NOMO-1 treated with dmso at 0.1 percent for 144 hours (cell line): Measurements from ENCODE around the gene TEX44.

ENCODE experiments used
- DNase-seq: peaks from one replicate; lab custom pipeline; 2025; ENCODE audit not compliant: unreplicated experiment; lab: John Stamatoyannopoulos, UW

The TEX44 gene

DNA sequence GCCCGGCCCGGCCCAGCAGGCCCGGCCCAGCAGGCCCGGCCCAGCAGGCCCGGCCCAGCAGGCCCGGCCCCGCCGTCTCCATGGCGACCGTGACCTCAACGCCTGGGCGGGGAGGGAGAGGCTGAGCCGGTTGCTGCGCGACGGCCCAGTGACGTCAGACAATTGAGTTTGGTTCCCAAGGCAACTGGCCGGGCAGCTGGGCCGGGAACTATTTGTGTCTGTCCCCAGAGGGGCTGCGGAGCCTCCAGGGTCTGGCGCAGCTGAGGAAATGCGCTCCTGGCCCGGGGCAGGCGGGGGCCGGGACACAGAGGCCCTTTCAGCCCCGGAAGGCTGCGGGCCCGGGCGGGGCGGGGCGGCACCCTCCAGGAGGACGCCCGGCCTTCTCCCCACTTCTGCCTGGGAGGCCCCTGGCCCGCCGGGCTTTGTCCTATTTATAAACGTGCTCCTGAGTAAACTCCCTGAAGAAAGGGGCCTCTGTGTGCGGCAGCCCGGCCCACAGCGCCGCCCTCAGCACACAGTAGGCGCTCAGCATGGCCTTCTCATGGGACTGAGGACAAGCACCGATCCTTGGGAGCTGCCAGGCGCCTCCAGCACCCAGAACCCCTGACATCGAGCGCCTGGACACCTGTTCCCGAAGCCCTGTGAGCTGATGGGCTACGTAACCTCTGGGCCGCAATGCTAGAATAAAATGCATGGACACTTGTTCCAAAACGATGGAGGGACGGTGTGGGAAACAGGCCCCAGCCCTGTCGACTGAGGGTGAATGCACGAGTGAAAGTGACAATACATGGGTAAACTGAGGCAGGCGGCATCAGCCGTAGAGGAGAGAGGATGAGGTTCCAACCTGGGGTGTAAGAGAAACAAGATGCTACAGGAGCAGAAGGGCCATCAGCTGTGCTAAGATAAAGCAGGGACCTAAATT lies 12.3 kb downstream of the TEX44 start:
- peak; percentile 65 for DNase-seq

DNA sequence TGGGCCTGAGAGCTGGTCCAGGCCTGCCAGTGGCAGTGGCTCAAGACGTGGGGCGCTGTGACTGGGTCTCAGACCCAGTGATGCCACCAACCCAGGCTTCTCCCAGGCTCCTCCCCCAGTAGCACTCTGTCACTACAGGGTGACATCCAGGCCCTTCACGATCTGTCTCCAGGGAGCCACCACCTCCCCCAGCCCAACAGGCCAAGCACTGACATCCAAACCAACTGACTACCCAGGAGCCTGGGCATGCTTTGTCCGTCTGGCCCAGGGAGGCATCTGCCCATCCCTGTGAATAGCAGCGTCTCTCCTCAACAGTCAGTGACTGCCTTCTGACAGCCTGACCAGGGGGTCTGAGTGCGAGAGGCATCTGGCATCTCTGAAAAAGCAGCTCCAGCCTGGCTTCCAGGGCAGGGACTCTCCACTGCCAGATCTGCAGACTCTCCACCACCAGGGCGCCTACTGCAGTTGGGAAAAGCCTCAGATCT lies 13.0 kb downstream of the TEX44 start:
- DNase-seq = no peak

DNA sequence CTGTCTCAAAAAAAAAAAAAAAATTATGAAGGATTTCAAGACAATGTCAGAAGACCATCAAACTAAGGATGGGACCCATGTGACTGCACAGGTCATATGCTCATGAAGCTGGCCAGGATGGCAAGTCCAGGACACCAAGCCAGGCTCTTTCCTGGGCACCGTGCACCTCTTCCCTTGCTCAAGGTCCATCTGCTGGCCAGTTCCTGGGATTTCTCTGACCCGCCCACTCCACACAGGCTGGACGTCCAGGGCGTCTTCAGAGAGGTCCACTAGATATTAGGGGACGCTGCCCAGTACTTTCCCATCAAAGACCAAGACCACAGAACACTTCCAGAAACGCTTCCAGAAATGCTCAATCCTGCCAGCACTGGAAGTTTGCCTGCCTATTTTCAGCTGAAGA lies 14.3 kb downstream of the TEX44 start:
- no peak for DNase-seq

DNA sequence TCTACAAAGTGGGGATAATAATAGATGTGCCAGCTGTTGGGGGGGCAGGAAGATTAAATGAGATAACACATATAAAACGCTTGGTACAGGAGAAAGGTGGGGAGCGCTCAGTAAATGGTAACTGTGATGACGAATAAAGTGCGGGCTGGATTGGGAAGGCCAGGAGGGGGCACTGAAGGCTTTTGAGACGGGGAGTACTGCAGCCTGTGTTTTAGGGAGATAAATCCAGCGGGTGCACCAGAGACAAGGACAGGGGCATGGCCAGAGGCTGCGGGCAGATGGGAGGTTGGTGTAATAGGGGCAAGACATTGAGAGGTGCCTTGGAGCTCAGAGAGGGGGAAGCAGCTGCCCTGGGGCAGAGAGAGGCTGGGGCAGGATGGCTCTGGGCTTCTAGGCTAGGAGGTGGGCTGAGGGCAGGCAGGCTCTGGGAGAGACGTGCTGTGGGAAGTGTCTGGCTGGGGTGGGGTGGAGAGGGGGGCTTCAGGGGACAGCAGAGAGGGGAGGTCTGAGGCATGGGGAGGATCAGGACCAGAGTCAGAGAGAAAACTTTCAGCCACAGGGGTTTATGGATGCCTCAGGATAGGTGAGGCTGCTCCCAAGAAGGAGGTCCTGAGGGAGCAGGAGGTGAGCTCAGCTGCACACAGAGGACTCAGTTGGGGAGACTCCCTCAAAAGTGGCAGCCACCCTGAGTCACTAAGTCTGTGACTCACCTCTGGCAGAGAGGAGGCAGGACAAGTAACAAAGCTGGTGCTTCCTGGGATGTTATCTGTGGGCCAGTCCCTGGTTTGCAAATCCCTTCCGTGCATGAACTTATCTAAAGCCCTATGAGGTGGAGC lies 18.8 kb downstream of the TEX44 start:
- DNase-seq = peak; percentile 53

DNA sequence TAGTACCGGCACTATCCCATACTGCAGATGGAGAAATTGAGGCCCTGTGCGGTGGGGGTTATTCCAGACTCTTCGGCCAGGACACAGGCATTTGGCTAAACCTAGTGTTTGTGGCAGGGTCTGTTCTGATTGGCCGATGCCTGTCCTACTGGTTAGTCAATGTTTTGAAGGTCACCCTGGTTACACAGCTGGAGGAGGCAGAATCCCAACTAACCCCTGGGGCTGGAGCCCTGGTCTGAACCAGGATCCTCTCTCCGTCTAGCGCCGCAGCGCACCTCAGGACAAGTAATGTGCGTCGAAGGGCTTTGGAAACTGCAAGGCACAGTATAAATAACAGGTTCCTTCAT lies 19.4 kb downstream of the TEX44 start:
- no peak for DNase-seq

DNA sequence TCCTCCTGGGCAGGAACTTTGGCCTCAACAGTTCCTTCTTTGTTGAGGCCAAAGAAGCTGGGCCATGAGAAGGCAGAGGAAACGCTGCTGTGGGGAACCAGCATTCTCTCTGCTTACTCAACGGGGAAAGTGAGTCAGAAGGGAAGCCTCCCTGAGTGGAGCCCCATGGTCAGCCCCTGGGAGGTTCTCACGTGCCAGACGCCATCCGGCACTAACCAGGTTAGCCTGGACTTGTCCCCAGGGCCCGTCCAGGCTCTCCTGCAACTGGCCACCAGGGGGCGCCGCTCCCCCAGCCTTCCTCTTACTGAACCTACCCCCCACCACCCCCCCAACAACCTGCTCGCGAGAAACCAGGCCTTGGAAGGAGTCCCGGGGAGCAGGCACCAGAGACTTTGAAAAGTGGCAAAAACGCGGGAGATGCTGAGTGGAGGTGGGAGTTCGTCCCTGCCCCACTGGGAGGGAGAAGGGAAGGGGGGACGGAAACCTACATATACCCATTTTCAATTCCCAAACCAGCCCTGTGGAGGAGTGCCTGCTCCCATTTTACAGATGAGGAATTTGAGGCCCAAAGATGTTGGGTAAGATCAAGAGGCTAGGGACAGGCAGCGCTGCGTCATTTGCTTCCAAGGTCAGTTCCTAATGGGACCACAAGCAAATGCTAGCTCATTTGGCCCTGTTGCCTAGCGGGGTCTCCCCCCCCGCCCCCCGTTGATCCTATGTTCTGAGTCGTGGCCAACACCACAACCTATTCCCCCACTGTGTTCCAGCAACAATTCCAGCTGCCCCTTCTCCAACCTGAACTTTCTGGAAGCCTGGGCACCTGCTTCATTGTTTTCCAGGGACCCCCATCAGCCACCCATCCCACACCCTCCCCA lies 20.0 kb downstream of the TEX44 start:
- peak; percentile 94 for DNase-seq

DNA sequence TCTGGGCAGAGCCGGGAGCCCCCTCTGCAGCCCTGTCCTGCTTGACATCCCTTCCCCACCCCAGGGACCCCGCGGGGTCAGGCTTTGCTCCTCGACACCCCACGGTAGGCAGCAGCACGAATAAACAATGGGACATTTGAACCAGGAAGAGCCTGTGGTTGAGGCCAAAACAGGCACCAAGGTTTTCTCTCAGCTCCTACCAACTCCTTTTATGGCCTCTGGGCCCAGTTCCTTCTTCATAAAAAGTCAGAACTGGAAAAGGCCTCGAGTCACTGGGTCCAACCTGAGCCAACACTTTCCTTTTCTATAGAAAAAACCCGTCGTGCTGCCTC lies 20.6 kb downstream of the TEX44 start:
- no peak for DNase-seq

DNA sequence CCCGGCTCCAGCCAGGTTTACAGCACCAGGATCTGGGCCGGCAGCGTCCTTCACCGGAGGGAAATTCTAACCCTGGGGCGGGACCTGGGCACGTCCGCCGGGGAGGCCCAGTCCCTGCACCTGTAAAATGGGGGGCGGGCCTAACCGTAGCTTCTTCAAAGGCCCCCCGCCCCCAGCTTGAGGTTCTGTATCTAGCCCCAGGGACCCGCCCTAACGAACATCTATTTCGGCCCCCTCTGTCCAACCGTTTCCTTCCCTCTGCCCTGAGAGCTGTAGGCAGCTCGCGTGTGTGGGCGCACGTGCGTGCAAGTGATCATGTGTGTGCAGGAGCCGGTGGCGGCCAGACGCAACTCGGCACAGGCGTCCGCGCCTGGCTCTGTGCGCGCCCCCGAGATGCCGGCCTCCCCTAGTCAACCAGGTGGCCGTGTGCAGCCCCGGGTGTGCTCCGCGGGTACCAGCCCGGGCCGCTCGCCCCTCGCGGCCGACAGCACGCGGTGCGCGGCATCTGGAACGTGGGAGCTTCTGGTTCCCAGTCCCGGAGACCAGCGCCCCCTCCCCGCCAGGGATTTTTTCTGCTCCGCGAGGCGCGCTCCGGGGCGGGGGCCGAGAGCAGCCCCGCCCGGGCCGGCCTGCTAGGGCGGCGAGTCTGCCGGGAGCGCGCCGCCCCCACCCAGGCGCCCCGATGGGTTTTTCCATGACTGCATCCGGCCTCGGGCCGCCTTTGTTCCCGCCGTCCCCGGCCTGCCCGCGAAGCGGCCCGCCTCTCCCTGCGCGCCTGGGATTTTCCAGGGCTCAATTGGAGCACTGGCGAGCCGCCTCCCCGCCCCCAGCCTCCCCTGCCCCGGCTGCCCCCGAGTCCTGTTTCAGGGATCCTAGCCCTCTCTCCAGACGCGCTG lies 21.2 kb downstream of the TEX44 start:
- DNase-seq = peak; percentile 99

DNA sequence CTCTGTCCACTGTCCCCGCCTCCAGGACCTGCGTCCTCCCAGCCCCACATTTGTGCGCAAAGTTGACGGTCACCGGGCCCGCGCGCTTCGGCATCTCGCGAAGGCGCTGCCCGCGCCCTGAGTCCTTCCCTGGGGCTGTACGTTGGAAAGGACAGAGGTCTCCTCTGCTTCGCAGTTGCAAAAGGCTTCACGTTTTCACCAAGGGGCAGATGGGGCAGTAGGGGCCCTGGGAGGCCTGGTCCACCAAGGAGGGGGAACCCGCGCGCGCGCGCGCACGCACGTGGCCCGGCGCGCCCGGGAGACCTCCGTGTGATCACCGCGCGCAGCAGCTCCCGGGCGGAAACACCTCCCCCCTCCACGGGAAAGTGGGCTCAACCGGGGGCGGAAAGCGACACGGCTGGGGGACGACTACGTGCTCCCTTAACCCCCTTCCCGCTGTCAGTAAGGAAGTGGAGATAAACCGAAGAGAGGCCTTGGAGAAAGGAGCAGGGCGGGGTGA lies 21.9 kb downstream of the TEX44 start:
- peak; percentile 64 for DNase-seq

DNA sequence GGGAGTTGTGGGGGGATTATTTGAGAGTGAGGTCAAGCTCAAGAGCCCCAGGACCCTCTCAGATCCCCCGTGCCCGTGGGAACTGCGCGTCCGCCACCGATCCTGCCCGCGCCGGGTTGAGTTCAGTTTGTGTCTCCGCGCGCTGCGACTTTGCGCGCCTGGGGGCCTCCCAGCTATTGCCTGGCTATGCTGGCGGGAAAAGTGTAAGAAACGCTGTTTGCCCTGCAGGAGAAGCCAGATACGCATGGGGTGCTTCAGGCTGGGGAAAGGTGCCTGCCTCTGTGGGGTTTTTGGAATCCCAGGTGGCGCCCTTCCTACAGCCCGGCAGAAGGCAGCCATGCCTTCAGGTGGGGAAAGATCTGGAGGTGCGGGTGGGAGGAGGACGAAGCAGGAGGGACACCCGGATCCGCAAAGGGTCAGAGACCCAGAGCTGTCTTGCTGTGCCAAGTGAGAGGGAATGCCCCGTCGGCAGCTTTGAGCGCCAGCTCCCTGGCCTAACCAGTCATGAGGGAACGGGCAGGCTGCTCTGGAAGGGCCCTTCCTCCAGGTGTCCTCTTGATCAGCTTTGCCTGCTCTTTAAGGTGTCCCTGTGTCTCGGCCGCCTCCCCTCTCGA lies 22.5 kb downstream of the TEX44 start:
- DNase-seq = no peak

DNA sequence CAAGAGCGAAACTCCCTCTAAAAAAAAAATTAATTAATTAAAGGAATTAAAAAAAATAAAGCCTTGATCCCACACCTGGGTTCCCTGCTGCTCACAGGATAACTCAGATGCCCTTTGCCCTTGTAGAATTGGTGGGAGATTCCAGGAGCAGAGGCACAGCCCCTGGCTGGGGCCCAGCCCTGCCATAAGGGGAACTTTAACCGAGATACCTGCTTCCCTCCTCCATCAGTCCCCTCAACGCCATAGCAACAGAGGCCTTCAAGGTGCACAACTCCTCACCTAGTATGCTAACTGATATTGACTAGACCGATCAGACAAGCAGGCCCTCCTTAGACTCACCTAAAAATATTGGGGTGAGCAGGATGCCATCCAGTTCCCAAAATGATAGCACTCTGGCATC lies 23.6 kb downstream of the TEX44 start:
- no peak for DNase-seq

DNA sequence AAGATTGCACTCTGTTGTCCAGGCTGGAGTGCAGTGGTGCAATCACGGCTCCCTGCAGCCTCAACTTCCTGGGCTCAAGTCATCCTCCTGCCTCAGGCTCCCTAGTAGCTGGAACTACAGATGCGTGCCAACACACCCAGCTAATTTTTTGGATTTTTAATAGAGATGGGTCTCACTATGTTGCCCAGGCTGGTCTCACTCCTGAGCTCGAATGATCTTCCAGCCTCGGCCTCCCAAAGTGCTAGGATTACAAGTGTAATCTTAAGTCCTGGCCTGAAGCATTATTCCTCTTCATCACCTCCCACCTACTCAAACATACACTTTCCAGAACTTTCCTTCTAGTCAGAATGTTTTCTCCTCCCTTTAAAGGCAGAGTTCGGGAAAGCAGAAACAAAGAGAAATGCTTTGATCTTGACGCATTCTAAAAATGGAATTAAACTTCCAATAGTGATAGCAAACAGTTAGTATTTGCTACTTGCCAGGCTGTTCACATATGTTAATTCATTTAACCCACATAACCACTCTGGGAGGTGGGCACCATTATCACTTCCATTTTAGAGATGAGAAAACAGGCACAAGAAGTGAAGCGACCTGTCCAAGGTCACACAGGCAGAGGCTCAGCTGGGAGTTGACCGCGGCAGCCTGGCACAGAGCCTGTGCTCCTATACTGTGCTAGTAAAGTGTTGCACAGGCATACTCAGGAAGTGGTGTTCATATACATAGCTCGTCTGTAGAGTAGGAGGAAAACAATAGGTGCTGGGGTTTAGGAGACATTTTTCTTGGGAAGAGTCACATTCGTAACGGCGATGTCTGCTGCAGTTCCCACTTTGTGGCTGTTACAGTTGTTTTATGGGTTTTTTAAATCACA lies 24.6 kb downstream of the TEX44 start:
- no peak for DNase-seq

DNA sequence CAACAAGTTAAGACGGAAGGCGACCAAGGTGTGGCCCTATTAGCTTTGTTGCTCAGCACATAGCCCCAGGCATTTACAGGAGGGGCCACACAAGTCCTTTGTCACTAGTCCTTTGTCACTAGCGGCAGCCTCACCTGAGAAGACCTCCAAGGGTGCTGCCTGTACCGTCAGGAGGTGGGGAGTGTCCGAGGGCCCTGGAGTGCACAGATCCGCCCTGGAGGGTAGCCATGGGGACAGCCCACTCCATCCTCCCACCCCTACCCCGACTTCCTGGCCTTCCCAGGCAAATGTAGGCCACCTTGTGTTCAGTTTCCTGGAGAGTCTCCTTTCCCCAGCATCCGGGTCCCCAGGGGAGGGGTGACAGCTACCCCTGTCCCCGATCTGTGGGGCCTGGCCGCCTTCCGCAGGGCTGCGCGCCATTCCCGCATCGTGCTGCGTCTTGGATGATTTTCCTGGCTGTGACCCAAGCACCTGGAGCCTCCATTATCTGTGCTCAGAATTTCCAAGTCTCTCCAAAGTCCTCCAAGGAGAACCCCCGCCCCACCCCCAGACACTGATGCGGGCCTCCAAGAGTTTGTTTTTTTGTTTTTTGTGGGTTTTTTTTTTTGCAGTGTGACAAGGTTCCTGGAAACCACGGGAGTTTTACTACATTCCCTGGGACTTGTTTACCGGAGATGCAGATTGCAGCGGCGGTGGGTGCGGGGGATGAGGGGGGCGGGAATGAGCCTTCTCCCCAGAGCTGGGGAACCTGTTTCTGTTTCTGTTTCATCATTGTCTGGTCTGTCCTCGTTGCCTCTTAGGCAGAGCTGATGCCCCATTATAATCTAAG lies 28.6 kb downstream of the TEX44 start:
- DNase-seq = no peak

DNA sequence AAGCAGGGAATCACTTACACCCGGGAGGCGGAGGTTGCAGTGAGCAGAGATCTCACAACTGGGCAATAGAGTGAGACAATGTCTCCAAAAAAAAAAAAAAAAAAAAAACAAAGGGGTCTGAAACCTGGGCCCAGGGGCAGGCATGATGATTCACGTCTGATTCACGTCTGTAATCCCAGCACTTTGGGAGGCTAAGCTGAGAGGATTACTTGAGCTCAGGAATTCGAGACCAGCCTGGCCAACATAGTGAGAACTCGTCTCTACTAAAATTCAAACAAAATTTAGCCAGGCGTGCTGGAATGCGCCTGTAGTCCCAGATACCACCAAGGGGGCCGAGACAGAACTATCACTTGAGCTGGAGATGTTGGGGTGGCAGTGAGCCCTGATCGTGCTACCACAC lies 30.3 kb downstream of the TEX44 start:
- DNase-seq = no peak

DNA sequence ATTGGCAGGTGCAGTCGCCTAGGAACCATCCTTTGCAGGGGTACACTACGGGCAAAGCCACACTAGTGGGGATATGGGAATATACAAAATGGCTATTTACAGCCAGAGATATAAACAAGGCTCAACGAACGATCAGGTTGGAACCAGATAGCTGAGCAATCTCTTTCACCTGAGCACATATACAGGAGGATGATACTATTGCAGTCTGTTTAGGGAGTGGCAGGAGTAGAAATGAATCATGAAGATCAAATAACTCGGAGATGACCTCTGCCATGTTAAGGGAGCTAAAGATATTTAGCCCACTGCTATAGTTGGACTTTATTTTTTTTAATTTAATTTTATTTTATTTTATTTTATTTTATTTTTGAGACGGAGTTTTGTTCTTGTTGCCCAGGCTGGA lies 33.8 kb downstream of the TEX44 start:
- no peak for DNase-seq

DNA sequence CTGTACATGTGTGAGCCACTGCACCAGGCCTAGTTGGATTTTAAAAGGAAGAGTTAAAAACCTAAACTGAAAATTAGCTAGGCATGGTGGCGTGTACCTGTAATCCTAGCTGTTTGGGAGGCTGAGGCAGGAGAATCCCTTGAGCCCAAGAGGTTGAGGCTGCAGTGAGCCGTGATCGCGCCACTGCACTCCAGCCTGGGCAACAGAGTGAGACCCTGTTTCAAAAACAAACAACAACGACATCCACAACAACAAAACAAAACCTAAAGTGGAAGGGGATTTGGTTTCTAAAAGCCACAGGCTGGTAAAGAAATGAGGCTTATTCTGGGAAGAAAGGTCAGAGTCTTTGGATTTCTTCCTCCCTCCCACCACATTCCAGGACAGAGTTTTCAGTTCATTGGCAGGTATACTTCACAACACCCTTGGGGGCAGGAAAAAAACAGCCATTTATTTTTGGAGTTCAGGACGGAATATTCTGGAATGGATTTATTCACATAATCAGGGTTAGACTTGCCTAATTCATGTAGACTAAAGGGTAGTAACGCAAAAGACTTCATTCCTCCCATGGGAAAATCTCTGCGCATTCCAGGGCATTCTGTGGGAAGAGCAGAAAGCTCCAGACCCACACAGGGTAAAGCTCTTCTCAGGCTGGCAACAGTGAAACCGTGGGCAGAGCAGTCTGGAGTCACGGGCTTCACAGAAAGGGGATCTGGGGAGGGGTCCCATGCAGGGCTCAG lies 34.9 kb downstream of the TEX44 start:
- no peak for DNase-seq

DNA sequence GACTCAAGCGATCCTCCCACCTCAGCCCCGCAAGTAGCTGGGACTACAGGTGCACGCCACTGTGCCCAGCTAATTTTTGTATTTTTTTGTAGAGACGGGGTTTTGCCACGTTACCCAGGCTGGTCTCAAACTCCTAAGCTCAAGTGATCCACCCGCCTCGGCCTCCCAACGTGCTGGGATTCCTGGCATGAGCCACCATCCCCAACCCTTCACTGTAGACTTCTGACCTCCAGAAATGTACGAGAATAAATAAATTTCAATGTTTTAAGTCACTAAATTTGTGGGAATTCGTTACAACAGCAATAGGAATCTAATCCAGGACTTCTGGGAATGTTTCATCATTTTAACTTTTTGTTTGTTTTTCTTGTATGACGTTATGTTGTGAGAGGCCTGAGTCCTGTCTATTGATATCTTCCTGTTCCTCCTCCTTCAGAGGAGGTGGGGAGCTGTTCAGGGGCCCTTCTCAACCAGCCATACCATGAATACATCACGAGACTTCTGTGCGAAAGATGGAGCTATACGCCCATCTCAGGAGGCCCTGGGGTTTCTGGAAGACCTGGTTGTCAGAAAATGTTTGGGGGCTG lies 40.0 kb downstream of the TEX44 start:
- DNase-seq = no peak
